ENCODE data around the gene ASIC4. TPM values are rescaled to one million over a fixed set of nuclear protein-coding genes. Genes with fewer than 3 reads are reported as not detected.

ASIC4 gene
- total RNA-seq, 2 experiments from 2014 or later: not detected

Other genes starting within 250 kb of the ASIC4 start
- gene DNAJB2, start 235.1 kb upstream of the ASIC4 start, total RNA-seq: 10 to 100 TPM; 50.2 to 53.5 TPM
- under 1 TPM; 0.04 to 0.42 TPM for gene PTPRN, start 205.1 kb upstream of the ASIC4 start, total RNA-seq
- not detected for gene RESP18, start 181.7 kb upstream of the ASIC4 start, total RNA-seq
- 100 to 1,000 TPM; 110 to 115 TPM for gene DNPEP, start 126.6 kb upstream of the ASIC4 start, total RNA-seq
- not detected for gene DES, start 96.1 kb upstream of the ASIC4 start, total RNA-seq
- under 1 TPM; 0.78 to 0.95 TPM for gene SPEG, start 79.6 kb upstream of the ASIC4 start, total RNA-seq
- 10 to 100 TPM; 37.5 to 40.5 TPM for gene GMPPA, start 15.6 kb upstream of the ASIC4 start, total RNA-seq
- gene CHPF, start 29.3 kb downstream of the ASIC4 start, total RNA-seq: 10 to 100 TPM; 36.4 to 36.8 TPM
- 1 to 10 TPM; 5.9 to 7.1 TPM for gene TMEM198, start 29.5 kb downstream of the ASIC4 start, total RNA-seq
- gene OBSL1, start 57.1 kb downstream of the ASIC4 start, total RNA-seq: 1 to 10 TPM in 1 of 2 experiments, under 1 TPM in 1; 0.99 to 1.2 TPM
- gene INHA, start 57.8 kb downstream of the ASIC4 start, total RNA-seq: not detected
- 10 to 100 TPM; 25.9 to 27.6 TPM for gene STK11IP, start 83.4 kb downstream of the ASIC4 start, total RNA-seq
- under 1 TPM; 0.04 to 0.08 TPM for gene SLC4A3, start 113.1 kb downstream of the ASIC4 start, total RNA-seq

Data from activated CD8-positive, alpha-beta memory T cell treated with anti-CD3 and anti-CD28 coated beads for 36 hours (primary cell).